Esophagus muscularis mucosa (tissue), 3 donors: ENCODE measurements around the gene NAV2.

ENCODE experiments used
- POLR2A ChIP-seq: fragments of 450-650 bp; IDR thresholded peaks from one replicate; pipeline ENCODE4 v1.6.1; 2017; ENCODE audit warnings: antibody characterized with exemption, moderate library complexity, mild to moderate bottlenecking, low read depth
- POLR2AphosphoS5 ChIP-seq, 2 donors: sonication (generic); formaldehyde crosslinking; IDR thresholded peaks; one replicate each; pipeline ENCODE4 v1.6.1; 2017; ENCODE audit warnings: antibody characterized with exemption in 2 of 2
- TF ChIP-seq, protein P1 (sequence below), 3 experiments: fragments of 200-600 bp in 2 of 3; fragments of 450-650 bp in 1 of 3; sonication (generic) in 2 of 3; IDR thresholded peaks; one replicate each; pipeline ENCODE4 v1.5.1; 2017 to 2019; ENCODE audit warnings: antibody characterized with exemption in 3 of 3, mild to moderate bottlenecking in 2 of 3, moderate library complexity in 1 of 3

- TF ChIP-seq POLR2AphosphoS5 (IDR thresholded peaks at IDR 0.05) (no peak), POLR2A (no peak)
- TF ChIP-seq, protein P1, sequence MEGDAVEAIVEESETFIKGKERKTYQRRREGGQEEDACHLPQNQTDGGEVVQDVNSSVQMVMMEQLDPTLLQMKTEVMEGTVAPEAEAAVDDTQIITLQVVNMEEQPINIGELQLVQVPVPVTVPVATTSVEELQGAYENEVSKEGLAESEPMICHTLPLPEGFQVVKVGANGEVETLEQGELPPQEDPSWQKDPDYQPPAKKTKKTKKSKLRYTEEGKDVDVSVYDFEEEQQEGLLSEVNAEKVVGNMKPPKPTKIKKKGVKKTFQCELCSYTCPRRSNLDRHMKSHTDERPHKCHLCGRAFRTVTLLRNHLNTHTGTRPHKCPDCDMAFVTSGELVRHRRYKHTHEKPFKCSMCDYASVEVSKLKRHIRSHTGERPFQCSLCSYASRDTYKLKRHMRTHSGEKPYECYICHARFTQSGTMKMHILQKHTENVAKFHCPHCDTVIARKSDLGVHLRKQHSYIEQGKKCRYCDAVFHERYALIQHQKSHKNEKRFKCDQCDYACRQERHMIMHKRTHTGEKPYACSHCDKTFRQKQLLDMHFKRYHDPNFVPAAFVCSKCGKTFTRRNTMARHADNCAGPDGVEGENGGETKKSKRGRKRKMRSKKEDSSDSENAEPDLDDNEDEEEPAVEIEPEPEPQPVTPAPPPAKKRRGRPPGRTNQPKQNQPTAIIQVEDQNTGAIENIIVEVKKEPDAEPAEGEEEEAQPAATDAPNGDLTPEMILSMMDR (IDR thresholded peaks at IDR 0.05): no peak
Measured at GRCh38 chr11:20035375-20035700, 322.7 kb downstream of the NAV2 start.
